GM12892 (cell line): ENCODE results near the gene PDE4B.

Experiments used
- POLR2A ChIP-seq: IDR thresholded peaks from 2 replicates; pipeline ENCODE4 v1.6.1; 2011; ENCODE audit warnings: low read depth, low read length, control low read depth
- POLR2AphosphoS5 ChIP-seq: IDR thresholded peaks from 2 replicates; pipeline ENCODE4 v1.6.1; 2011; ENCODE audit warnings: low read depth, low read length, control low read depth
- TAF1 ChIP-seq: IDR thresholded peaks from 2 replicates; pipeline ENCODE4 v1.6.1; 2011; ENCODE audit warnings: low read depth, mild to moderate bottlenecking, control low read depth, low read length, borderline replicate concordance

DNA sequence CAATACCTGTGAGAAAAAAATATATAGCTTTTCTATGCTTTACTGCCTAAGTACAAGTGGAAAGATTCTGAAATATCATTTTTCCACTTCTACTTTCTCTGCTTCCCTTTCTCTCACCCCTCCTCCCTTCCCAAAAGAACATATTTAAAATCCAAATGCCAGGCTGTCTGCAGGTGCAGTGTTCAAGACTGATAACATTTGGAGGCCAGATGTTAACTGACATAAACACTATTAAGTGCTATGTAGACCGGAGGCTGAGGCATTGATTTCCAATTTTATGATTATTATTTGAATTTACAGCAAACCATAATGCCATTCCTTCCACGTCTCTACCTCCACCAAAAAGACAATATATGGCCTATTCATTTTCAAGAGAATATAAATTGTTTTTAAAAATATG, 444.3 kb downstream of the PDE4B start:
- no peak for TF ChIP-seq POLR2AphosphoS5
- TF ChIP-seq POLR2A, result no peak
- no peak for TF ChIP-seq TAF1
